GM10847 (cell line): ENCODE measurements around the gene LIFR.

Experiments used
- POLR2A ChIP-seq: IDR thresholded peaks from 2 replicates; pipeline ENCODE4 v1.6.1; 2011; ENCODE audit not compliant: insufficient read length; ENCODE audit errors: extremely low read depth

The LIFR gene

DNA sequence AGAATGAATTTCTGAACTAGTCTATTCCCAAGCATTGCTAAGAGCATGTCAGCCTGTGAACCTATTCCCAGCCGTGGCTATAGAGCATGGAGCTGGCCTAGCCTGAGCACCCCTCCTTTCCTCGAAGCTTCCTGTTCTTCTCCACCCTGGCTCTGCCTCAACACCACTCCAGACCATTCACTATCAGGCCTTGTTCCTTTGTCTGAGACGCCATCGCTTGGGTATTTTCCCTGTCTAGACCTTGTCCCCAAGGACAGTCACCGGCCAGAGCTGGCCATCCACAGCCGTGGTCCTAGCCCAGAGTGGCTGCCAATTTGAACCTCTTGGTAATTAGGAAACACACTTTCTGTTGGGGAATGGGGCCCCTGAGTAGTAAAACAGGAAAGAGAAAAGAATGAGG, 105.8 kb downstream of the LIFR start:
- no peak for TF ChIP-seq POLR2A

DNA sequence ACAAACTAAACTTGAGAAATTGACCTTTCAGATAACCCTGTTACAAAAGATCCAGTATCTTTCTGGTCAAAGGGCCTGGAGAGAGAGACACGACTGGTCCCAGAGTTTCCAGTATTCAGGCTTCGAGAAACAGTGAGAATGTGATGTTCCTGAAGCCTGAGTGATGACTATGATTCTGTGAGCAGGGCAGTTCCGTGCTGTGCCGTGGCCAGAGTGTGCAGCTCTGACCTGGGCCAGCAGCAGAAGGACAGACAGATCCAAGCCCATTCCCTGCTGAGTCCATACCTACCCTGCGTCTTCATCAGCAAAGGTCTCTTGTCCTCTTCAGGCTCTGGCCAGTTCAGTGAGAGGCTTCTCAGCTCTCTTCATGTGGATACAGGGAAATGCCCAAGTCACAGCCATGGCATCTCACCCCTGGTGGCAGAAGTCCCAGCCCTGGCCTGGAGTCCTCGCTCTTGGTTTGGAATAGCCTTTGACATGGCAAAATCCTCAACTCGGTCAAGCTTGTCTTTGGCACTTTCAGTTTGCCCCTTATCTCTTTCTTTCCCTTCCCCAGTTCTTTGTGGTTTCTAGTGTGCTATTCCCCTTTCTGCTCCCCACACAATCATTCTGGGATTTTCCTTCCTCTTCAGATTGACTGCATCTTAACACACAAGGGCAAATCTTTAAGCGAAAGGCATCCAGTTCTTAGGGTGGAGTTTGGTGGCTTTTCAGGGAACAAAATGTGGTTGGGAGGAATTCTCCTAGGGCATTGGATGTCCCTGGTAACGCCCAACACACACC, 107.7 kb downstream of the LIFR start:
- no peak for TF ChIP-seq POLR2A

DNA sequence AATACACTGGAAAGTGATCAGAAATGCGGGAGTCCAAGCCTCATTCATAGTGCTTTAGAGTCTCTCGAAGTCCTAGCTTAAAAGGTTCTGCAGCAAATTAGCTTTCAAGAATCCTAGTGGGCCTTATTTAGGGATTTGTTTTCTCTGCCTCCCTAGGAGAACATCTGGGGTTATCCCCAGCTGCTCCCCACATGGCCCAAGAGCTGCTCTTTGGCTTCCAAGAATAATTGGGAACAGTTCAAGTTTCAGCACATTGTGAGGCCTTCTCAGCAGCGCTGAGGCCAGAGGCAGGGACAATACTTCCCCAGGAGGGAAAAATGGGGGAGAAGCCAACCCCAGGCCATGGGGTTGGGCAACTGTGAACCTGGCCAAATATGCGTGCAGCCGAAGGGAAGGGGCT, 108.7 kb downstream of the LIFR start:
- TF ChIP-seq POLR2A, result no peak

DNA sequence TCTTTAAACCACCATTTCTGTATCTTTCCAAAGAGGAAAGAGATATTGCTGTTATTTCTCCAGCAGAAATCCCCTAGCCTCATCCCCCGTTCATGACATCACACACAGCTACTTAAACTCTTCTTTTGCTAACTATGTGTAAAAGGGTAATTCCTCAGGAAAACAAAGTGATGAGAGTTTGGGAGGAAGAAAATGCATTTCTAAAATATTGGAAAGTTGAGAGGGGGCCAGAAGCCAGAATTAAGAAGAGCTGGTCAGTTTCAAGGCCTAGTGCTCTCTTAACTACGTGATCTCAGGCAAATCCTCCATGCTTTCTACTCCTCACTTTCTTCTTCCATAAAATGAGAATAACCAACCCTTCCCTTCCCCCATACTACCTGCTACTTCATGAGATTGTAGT, 109.4 kb downstream of the LIFR start:
- TF ChIP-seq POLR2A, result no peak

DNA sequence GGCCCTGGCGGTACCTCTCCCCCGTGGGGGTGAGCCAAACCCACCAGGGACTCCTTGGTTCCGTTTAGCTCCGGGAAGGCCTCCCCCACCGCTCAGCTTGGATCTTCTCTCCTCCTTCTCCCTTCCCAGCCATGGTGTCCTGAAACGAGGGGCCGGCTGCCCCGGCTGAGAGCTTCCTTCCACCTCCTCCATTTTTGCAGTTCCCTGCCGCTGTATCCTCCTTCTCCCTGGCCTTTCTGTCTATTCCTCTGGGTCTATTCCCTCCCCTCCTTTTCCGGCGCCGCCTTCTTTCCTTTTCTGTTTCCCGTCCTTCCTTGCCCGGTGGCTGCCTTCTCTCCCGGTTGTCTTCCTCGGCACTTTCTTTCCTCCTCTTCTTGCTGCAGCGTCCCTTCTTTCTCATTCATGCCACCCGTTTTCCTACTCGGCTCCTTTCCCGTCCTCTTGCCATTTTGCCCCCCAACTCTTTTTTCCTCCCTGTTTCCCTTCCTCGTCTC, 110.4 kb downstream of the LIFR start:
- TF ChIP-seq POLR2A, result no peak

DNA sequence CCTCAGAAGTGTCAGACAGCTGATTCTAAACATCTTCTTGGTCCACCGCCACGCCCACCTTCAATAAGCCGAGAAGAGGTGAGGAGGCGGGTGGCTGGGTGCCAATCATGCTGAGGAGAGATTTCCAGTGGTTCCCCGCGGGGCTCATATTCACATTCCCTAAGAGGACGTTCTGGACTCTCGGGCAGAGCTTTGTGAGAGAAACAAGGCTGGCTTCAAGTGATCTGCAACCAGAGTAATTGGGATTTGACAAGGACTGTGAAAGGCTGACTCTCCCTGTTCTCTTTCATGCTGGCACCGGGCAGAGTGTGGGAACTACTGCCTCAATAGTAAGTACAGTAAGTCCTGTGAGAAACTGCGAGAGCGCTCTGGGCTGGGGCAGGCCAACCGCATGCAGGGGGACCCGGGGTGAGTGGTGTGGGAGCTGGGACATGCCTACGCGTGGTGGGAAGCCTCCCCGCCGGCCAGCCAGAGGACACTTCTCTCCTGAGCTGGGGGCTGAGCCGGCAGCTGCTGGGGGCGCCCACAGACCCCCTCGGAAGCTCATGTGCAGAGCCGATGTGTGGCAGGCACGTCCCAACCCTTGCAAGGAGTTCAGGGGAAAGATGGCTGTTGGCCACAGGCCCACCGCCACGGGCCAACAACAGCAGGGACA, 110.9 kb downstream of the LIFR start:
- TF ChIP-seq POLR2A, result no peak

DNA sequence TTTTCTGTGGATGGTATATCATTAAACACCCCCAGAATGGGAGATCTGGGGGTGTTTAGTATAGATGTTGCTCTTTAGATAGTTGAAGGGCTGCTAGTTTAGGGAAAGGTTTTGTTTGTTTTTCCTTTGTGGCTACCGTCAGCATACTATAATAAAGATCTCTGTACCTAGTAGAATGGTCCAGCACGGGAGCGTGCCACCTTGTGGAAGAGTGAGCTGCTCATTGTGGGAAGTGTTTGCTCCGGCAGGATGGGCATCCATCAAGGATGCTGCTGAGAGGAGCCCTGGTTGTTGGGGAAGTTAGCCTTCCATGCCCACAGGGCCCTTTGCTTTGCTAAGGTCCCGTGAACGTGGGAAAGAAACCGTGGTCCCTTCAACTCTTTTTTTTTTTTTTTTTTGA, 113.1 kb downstream of the LIFR start:
- TF ChIP-seq POLR2A, result no peak

DNA sequence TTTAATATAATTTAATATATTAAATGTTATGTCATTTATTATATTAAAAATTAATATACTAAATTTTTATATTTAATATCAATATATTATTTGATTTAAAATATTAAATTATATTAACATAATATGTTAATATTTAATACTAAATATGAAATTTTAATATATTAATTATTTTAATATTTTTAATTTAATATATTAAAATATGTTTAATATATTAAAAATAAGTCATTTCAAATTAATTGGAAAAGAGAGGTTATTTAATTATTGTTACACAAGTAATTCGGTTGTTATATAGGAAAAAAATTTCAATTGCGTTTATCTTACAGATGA, 114.2 kb downstream of the LIFR start:
- TF ChIP-seq POLR2A, result no peak

DNA sequence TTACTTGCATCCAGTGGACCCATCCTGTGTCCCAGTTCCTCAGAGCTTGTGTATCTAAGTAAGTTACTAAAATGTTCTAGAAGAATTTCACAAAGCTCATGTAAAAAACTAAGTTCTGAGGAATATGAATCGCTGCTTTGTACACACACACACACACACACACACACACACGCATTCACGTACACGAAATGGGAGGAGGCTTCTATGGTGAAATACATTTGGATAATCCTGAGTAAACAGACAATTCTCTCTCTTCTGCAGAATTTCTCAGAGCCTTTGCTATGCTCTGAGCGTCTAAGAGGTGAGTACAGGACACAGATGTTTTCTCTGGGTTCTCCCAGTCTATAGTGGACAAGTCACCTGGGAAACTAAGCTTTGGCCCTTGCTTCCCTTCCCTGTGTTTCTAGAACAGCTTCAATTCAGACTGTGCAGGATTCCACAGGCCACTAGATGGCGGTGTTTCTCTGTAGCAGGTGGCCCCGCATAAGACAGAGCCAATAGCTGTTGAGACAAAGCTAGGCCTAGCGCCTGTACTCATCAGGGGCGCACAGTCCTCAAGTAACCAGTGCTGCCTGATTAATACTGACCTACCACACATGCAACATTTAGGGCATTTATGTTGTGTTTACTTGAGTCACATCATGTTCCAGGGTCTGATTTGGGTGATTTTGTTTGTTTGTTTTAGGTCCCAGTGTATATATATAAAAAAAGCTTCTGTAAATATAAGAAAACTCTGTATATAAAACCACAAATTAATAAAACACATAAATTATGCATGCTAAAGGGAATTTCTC, 114.8 kb downstream of the LIFR start:
- TF ChIP-seq POLR2A, result no peak

DNA sequence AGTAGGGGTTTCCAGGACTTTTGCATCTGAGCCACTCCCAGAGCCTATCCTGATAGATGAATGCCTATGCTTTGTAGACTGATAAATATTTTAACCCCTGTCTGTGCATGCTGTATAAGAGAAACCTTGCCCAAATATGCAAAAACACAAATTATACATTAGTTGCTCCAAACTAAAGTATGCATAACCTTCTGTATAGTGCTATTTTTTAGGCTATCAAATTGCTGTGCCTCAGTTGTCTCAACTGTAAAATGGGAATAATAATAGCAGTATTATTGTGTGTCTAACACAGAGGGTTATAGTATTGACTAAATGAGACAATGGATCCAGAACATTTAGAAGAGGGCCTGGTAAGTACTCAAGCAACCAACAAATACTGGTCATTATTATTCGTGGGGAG, 117.7 kb downstream of the LIFR start:
- TF ChIP-seq POLR2A, result no peak

DNA sequence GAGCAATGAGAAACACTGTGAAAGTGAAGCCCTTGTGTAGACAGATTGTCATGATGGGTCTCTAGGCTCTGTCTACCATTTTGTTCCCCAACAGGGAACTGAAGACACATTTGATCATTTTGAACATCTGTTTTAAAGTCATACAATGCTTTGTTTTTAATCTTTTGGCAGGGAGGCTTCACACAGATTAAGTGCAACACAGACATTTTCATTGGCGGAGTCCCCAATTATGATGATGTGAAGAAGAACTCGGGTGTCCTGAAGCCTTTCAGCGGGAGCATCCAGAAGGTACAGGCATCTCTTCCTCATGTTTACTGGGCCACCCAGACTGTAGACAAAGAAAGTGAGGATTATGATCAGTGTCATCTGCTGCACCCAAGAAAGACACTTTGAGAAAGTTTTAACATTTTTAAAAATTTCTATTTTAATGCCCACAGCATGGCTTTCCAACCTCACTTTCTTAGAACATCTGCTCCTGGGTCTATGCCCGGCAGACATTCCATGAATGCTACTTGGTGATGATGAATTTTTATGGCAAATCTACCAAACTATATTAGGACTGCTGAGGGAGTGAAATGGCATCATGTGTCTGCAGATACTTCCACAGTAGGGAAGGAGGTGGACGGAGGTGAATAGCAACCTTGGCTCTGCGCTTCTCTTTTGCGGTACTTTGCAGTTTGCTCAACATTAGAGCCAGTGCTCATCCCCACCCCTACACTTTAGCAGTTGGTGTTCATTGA, 121.3 kb downstream of the LIFR start:
- no peak for TF ChIP-seq POLR2A

DNA sequence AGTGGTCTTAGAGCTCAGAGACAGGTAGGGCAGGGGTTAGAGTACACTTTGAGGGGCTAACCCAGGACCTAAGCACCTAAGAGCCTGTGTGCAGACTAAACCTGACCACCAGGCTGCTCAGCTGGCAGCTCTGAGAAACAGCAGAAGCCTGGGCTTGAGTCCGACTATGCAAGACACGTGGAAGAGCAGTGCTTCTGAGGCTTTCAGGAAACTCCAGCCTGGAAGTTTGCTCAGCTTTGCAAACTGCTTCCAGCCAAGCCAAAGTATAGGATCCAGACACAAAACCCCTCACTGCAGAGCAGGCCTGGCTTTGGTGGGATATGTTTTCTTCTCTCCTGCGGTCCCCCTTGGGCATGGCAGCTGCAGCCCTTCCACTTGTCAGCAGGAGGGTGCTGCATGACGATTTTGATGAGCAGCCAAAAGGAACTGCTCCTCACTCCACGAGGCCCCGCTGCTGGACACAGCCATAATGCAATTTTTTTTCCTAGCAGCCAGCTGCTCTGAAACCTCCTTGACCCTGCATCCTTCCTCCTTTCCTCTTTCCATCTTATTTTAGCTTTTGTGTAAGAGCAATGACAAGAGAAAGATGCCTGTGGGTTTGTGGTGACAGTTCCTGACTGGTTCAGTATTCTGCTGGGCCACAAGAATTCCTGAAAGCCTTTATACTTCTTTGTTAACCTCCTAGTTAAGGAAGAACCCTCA, 123.1 kb downstream of the LIFR start:
- TF ChIP-seq POLR2A, result no peak

DNA sequence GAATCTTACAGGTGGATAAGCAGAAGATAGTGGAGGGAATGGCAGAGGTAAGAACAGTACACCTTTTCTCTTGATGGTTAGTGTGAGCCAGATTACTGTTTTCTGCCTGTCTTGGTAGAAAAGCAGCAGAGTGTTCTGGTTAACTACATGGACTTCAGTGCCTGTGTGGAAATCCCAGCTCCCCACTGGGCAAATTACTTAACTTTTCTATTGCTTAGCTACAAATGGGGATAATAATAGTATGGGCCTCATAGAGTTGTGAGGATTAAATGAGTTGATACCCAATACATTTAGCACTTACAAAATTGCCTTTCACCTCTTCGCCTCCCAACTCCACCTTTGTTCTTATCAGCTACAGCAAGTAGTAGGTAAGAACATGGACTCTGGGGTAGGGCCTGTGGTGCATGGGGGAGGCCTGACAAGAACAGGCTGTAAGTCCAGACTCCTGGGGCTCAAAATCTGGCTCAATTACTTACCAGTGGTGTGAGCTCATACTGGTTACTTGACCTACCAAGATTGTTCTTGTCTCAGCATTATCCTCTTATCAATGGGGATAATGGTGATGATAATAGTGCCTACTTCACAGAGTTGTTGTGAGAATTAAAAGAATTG, 125.1 kb downstream of the LIFR start:
- TF ChIP-seq POLR2A, result no peak

DNA sequence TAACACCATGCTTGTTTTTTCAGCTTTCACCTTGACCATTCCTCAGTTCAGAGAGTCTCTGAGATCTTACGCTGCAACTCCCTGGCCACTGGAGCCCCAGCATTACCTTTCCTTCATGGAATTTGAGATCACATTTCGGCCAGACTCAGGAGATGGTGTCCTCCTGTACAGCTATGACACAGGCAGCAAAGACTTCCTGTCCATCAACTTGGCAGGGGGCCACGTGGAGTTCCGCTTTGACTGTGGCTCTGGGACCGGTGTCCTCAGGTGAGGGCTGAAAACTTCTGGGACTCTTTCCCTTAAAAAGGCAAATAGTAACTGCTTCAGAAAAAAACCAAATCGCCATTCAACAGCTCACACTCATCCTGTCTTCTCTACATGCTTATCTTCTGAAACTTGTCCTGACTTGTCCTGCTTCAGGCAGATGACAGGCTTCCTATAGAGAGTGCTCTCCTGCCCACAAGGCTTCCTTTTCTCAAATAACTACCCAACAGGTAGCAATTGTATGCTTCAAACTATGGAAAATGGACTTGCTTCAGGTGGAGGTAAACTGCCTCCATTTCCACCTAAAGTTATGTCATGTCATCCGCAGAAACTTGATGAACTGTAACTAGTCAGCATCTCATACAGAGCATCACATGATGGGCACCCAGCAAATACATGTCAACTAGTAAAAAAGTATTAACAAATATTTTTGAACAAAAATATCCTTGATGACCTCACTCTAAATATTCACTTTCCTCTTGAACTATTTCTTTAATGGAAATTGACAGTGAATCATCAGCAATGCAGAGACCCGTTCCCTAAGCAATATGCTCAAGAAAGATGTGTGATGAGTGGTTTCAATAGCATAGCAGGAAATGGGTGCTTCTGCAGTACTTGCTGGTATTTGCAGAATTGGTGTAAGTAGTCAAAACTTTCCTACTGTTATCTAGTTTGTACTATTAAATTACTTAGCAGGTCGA, 129.2 kb downstream of the LIFR start:
- TF ChIP-seq POLR2A, result no peak

DNA sequence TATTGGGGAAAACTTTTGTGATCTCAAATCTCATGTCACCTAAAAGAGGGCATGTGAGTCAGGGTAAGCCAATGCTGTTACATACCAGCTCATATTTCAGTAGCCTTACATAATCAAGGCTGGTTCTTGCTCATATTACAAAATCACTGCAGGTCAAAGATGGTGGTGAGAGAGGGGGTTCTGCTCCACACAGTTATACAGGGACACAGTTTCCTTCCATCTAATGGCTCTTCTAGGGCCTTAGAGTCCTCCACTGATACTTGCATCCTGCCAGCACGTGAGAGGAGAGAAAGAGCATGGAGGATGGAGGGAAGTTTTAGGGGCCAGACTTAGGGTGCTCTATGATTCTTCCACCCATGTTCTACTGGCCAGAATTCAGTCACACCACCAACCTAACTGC, 130.0 kb downstream of the LIFR start:
- TF ChIP-seq POLR2A, result no peak
